Esophagus squamous epithelium (tissue), 4 donors: ENCODE measurements around the gene PHC3.

Source experiments
- CTCF ChIP-seq, 6 experiments: fragments of 450-650 bp in 4 of 6; fragments of 200-600 bp in 2 of 6; sonication (generic) in 2 of 6; IDR thresholded peaks; one replicate each; pipeline ENCODE4 v1.5.1; 2016 to 2019; ENCODE audit warnings: antibody characterized with exemption in 6 of 6, mild to moderate bottlenecking in 4 of 6, moderate library complexity in 4 of 6
- POLR2A ChIP-seq, 4 donors: fragments of 450-650 bp; IDR thresholded peaks; one replicate each; pipeline ENCODE4 v1.6.1; 2017; ENCODE audit warnings: antibody characterized with exemption in 4 of 4, mild to moderate bottlenecking in 4 of 4, moderate library complexity in 3 of 4

DNA sequence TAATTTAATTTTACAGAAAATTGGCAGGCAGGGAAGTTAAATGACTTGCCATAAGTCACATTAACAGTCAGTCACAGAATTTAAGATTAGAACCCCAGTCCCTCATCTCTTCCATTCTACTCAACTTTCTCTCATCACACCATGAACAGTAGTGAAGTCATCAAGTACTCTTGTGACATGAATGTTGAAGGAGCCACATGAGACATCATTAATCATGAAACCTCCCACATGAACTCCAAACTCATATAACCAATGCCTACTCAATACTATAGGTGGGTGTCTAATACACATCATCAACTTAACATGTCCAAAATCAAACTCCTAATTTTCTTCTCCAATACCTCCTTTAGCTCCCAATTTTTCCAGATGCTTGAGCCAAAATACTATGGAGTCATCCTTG, 19.5 kb downstream of the PHC3 start:
- TF ChIP-seq POLR2A (IDR thresholded peaks at IDR 0.05) (no peak), CTCF (IDR thresholded peaks at IDR 0.05) (no peak)
